K562 (cell line): Measurements from ENCODE around the gene UQCRHL. TPM values are rescaled to one million over a fixed set of nuclear protein-coding genes. Genes with fewer than 3 reads are reported as not detected.

Experiments used
- CBX3 ChIP-seq, 2 experiments: IDR thresholded peaks; 1 replicate in 1 of 2; 2 replicates in 1 of 2; pipeline ENCODE4 v1.6.1; 2012; ENCODE audit warnings: inconsistent platforms in 2 of 2, low read length in 2 of 2, borderline replicate concordance in 1 of 2, control low read depth in 1 of 2
- E2F3 ChIP-seq: fragments of 250-450 bp; sonication (Bioruptor Pico); IDR thresholded peaks from 2 replicates; pipeline ENCODE4 v1.4.0; 2020; ENCODE audit warnings: mild to moderate bottlenecking
- EGR1 ChIP-seq: fragments of 450-650 bp; conservative IDR thresholded peaks from 2 replicates; pipeline ENCODE4 v1.6.1; 2017; ENCODE audit warnings: mild to moderate bottlenecking
- GTF2E2 ChIP-seq: fragments of 200-800 bp; sonication (Bioruptor generic); IDR thresholded peaks from 2 replicates; pipeline ENCODE4 v1.6.1; 2016; ENCODE audit warnings: missing genetic modification characterization, missing compliant biosample characterization
- HDAC6 ChIP-seq: IDR thresholded peaks from 2 replicates; pipeline ENCODE4 v1.6.1; 2012; ENCODE audit warnings: low read depth, mild to moderate bottlenecking, control low read depth, inconsistent platforms, low read length, moderate library complexity
- PHB2 ChIP-seq: fragments of 450-650 bp; IDR thresholded peaks from 2 replicates; pipeline ENCODE4 v1.6.1; 2017; ENCODE audit warnings: low read depth
- RBBP5 ChIP-seq: fragments of 200-600 bp; sonication (generic); IDR thresholded peaks from 2 replicates; pipeline ENCODE4 v1.6.1; 2012; ENCODE audit warnings: borderline replicate concordance, mild to moderate bottlenecking, low read length, control low read depth, inconsistent platforms; ENCODE audit not compliant: insufficient read depth, poor library complexity, severe bottlenecking
- ZNF311 ChIP-seq: fragments of 250-450 bp; sonication (Bioruptor Pico); IDR thresholded peaks from 2 replicates; pipeline ENCODE4 v1.4.0; 2020; ENCODE audit warnings: mild to moderate bottlenecking, moderate library complexity
- ZNF408 ChIP-seq: fragments of 250-450 bp; sonication (Bioruptor Pico); IDR thresholded peaks from 2 replicates; pipeline ENCODE4 v1.4.0; 2020; ENCODE audit warnings: low read depth, mild to moderate bottlenecking, moderate library complexity
- ZNF431 ChIP-seq: sonication (generic); formaldehyde crosslinking; IDR thresholded peaks from 2 replicates; pipeline ENCODE4 v1.8.0; 2022; ENCODE audit warnings: mild to moderate bottlenecking, missing genetic modification reagents
- ZNF449 ChIP-seq: fragments of 250-450 bp; sonication (Bioruptor Pico); IDR thresholded peaks from 2 replicates; pipeline ENCODE4 v1.8.0; 2022; ENCODE audit warnings: moderate library complexity, mild to moderate bottlenecking, inconsistent platforms
- ZNF592 ChIP-seq: fragments of 450-650 bp; IDR thresholded peaks from 2 replicates; pipeline ENCODE4 v1.6.1; 2017; ENCODE audit warnings: antibody characterized with exemption, mild to moderate bottlenecking
- polyA plus RNA-seq, 8 experiments: library from polyadenylated mRNA; depleted of rRNA in 4 of 8; stranded (reverse) in 5 of 8; unstranded in 3 of 8; fragments of >200 nt; fragmentation: Nextera tagmentation in 2 of 8; fragmentation: Illumina TruSeq in 1 of 8; extraction: Ambion mirVana in 2 of 8; extraction: Trizol in 1 of 8; gene quantifications; 2 replicates each; pipeline versions ENCODE4 v1.2.1 to v1.2.3, GENCODE V29; 2011 to 2014; ENCODE audit warnings: inconsistent platforms in 1 of 8, missing spikeins in 1 of 8
- total RNA-seq, 7 experiments: library from RNA; depleted of rRNA in 6 of 7; stranded (reverse); fragments of >200 nt in 6 of 7; fragmentation: Illumina TruSeq in 2 of 7; extraction: Trizol in 2 of 7; gene quantifications; 2 replicates each; pipeline versions ENCODE4 v1.2.1 to v1.2.3, GENCODE V29; 2011 to 2021; ENCODE audit warnings: low replicate concordance in 1 of 7

Gene UQCRHL
- total and polyA plus RNA-seq, 9 of the 15 experiments (the other 6 are each of a cell fraction or from before 2014, with no cell fraction given), result 5.1 to 41.3 (median 21.8) TPM

GRCh38 chr1:15834406-15835204 is 27.2 kb upstream of the UQCRHL start (continued):
- TF ChIP-seq ZNF592 (peak; percentile 90), E2F3 (CRISPR knock-in tag) (peak; percentile 89), HDAC6 (no peak), ZNF311 (CRISPR knock-in tag) (no peak), CBX3 (IDR thresholded peaks at IDR 0.05; ENCODE audit: borderline replicate concordance in 1 of 2, low read length in 2 of 2) (peak in 1 of 2 experiments; percentile 72; a peak in 2 of 3 replicates), PHB2 (no peak), GTF2E2 (tag) (peak; percentile 98), ZNF408 (CRISPR knock-in tag) (no peak), EGR1 (peak; percentile 79), ZNF449 (no peak; the same call in 1 of the 2 replicates), RBBP5 (peak; percentile 50), ZNF431 (CRISPR knock-in tag) (peak; percentile 81)
